NCI-H2029 treated with DMSO at 0.1 percent for 48 hours (cell line): ENCODE data around the gene FGF22.

Experiments used
- DNase-seq: peaks from one replicate; lab custom pipeline; 2025; lab: John Stamatoyannopoulos, UW

Gene FGF22

DNA sequence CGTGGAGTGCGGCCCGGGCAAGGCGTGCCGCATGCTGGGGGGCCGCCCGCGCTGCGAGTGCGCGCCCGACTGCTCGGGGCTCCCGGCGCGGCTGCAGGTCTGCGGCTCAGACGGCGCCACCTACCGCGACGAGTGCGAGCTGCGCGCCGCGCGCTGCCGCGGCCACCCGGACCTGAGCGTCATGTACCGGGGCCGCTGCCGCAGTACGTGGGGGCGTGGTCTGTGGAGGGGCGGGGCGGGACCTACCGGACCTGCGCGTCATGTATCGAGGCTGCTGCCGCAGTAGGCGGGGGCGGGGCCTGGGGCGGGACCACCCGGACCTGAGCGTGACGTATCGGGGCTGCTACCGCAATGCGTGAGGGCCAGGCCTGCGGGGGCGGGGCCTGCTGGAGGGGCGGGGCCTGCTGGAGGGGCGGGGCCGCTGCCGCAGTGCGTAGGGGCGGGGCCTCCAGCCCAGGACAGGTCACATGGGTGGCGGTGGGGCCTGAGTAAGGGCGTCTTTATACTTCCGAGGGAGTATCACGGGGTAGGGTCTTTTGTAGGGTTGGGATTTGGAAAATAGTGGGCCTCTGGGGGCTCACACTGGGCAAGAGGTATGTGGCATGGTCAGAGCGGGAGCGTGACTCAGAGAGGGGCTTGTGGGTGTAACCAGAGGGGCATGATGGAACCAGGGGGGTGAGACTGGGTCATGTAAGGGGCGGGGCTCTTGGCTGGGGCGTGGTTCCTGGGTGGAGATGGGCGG lies 40.8 kb downstream of the FGF22 start:
- DNase-seq, result peak; percentile 89

DNA sequence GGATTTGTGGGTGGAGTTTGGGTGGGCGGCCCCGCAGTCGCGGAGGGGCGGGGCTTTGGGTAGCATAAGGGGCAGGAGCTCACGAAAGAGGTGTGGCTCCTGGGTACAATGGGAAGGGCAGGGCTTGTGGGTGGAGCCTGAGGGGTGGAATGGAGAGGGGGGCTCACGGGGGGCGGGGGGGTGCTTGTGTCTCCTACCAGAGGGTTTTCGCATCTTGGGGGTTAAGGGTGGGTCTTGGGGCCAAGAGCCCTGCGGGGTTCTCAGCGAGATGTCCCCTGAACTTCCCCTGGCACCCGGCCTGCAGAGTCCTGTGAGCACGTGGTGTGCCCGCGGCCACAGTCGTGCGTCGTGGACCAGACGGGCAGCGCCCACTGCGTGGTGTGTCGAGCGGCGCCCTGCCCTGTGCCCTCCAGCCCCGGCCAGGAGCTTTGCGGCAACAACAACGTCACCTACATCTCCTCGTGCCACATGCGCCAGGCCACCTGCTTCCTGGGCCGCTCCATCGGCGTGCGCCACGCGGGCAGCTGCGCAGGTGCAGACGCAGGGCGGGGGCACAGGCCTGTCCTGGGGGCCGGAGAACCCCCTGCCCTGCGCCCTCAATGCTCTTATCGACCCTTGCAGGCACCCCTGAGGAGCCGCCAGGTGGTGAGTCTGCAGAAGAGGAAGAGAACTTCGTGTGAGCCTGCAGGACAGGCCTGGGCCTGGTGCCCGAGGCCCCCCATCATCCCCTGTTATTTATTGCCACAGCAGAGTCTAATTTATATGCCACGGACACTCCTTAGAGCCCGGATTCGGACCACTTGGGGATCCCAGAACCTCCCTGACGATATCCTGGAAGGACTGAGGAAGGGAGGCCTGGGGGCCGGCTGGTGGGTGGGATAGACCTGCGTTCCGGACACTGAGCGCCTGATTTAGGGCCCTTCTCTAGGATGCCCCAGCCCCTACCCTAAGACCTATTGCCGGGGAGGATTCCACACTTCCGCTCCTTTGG lies 41.6 kb downstream of the FGF22 start:
- DNase-seq, result no peak

DNA sequence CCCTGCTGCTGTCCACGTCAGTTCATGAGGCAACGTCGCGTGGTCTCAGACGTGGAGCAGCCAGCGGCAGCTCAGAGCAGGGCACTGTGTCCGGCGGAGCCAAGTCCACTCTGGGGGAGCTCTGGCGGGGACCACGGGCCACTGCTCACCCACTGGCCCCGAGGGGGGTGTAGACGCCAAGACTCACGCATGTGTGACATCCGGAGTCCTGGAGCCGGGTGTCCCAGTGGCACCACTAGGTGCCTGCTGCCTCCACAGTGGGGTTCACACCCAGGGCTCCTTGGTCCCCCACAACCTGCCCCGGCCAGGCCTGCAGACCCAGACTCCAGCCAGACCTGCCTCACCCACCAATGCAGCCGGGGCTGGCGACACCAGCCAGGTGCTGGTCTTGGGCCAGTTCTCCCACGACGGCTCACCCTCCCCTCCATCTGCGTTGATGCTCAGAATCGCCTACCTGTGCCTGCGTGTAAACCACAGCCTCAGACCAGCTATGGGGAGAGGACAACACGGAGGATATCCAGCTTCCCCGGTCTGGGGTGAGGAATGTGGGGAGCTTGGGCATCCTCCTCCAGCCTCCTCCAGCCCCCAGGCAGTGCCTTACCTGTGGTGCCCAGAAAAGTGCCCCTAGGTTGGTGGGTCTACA lies 43.1 kb downstream of the FGF22 start:
- DNase-seq, result no peak

DNA sequence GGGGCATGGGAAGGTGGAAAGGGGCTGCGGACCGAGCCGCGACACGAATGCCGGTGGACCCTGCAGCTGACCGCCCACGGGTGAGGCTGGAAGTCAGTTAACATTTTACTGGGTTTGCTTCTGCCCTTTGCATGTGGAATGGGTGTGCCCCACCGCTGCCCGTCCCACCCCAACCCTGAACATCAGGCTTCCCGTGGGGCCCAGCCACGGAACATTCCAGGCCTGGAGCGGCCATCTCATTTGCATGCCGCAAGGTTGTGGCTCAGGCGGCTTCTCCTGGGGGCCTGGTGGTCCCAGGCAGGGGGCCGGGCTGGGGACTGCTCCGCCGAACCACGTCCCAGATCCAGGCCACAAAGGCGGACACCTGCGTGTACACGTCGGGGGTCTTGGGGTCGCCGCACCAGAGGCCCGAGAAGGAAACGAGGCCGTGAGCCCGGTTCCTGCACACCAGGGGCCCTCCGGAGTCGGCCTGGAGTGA lies 45.8 kb downstream of the FGF22 start:
- DNase-seq, result no peak

DNA sequence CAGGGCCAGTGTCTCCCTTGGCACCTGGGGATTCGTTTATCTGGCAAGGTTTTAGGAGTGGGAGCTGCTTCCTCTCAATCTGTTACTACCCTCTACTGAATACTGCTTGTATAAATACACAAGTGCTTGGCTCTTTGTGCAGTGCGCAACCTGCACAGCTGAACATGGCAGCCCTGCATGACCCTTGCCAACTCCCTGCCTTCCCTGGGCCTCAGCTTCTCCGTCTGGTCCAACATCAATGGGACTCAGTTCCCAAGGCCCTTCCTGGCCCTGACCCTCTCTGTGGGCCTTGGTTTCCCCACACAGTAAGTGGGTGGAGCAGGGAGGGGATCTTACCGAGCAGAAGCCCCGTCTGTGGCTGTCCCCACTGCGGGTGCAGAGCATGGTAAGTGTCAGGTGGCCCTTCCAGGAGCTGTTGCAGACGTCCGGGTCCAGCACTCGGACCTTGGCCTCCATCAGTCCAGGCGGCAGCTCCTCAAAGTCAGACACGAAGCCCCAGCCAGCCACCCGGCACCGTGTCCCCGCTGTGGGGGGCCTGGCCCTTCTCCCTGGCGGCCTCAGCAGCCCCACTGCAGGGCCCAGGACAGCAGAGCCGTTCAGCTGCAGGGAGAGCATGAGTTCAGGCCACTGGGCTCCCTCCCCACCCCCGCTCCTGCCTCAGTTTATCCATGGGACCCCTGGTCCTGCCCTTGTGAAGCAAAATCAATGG lies 47.1 kb downstream of the FGF22 start:
- no peak for DNase-seq

DNA sequence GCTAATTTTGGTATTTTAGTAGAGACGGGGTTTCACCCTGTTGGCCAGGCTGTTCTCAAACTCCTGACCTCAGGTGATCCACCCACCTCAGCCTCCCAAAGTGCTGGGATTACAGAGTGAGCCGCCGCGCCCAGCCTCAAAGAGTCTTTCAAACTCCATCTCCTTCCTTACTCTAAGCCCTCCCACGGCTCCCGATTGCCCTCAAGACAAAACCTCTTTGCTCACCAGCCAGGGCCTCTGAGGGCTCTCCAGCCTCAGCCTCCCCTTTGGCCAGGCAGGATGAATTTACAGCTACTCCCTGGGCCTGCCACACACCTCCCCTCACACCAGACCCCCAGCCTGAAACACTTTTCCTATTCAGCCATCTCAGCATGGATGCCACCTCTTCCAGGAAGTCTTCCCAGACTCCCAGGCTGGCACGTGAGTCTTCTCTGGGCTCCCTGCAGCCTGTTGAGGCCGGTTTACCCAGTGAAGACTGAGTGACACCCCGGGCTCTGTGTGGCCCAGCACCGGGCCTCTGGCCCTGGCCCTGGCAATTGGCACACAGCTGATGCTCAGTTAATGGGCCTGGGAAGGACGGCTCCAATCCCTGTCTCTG lies 48.0 kb downstream of the FGF22 start:
- DNase-seq, result no peak

DNA sequence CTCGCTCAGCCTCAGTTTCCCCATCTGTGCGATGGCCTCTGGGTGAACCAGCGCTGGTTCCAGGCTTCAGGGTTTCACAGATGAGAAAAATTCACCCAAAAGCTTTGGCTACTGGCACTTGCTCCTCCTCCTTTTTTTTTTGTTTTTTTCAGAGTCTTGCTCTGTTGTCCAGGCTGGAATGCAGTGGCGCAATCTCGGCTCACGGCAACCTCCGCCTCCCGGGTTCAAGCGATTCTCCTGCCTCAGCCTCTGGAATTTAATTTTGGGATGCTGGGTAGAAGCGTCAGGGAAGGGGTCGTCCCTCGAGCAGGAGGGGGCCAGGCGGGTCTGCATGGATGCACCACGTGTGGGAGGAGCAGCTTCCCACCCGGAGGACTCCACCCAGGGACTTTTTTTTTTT lies 48.5 kb downstream of the FGF22 start:
- DNase-seq, result no peak

DNA sequence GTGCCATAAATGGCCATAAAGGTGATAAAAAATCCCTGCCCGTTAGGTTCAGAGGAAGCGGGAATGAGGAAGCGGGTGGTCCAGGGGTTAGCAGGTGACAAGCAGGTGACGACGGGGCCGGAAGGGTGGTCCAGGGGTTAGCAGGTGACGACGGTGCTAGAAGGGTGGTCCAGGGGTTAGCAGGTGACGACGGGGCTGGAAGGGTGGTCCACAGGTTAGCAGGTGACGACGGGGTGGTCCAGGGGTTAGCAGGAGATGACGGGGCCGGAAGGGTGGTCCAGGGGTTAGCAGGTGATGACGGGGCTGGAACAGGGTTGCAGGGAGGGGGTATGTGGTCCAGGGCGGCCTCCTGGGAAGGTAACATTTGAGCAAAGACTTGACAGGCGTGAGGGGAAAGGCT lies 49.3 kb downstream of the FGF22 start:
- DNase-seq, result no peak

DNA sequence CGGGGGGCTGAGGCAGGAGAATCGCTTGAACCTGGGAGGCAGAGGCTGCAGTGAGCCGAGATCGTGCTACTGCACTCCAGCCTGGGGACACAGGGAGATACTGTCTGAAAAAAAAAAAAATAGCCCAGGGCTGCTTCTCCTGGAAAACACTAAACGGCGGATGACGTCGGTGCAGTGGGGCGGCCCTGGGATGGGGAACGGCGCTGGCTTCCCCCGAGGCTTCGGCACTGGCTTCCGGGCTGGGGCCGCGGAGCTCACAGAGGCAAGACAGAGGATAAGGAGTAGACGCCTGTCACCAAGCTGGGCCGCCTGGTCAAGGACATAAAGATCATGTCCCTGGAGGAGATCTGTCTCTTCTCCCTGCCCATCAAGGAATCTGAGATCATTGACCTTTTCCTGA lies 50.5 kb downstream of the FGF22 start:
- DNase-seq, result no peak
